ENCODE results near the gene PHACTR2.
"Not testable (repeated sequence)": the region's sequence is repeated elsewhere in the genome, so short reads cannot be mapped to it uniquely, and the experiment has no call there.

DNA sequence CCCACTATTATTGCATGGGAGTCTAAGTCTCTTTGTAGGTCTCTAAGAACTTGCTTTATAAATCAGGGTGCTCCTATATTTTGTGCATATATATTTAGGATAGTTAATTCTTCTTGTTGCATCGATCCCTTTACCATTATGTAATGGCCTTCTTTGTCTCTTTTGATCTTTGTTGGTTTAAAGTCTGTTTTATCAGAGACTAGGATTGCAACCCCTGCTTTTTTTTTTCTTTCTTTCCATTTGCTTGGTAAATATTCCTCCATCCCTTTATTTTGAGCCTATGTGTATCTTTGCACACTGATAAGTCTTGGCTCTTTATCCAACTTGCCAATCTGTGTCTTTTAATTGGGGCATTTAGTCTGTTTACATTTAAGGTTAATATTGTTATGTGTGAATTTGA lies 8.3 kb upstream of the PHACTR2 start:
- TF ChIP-seq POLR2A, CTCF (IDR thresholded peaks at IDR 0.05): not testable (repeated sequence)

Measured in upper lobe of left lung (tissue), 4 donors.